ENCODE results near the gene DENND5A. TPM values are rescaled to one million over a fixed set of nuclear protein-coding genes. Genes with fewer than 3 reads are reported as not detected.

Gene DENND5A
- total and polyA plus RNA-seq, 10 of the 15 experiments (the other 5 are each of a cell fraction or from before 2014, with no cell fraction given), result 15.6 to 157 (median 85.1) TPM

DNA sequence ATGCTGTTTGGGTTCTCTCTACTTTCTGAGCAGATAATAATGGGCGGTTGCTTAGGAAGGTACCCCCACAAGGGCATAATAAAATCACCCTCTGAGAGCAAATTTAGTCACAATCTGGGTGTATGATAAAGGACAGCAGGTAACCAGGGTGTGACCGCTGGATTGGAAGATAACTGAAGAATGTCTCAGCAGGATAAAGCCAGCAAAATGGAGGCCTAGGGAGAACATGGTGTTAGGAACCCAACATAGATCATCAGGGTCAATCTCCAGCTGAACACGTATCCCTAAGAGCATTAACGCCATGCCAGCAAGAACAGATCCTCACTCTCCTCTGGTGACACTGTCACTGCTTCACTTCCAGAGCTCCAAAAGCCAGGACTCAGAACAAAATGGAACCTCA is 109.2 kb downstream of the DENND5A start:
- in situ Hi-C loops (cut with MboI), result no loop called here
- no peak for FAIRE-seq

More for the DNA sequence above, 109.2 kb downstream of the DENND5A start:
- DNase-seq (ENCODE audit: low read depth, low spot score) (no peak), ATAC-seq (no peak)
- ChIA-PET SMC1A (ENCODE audit: uncharacterized antibody, unreplicated experiment) (interaction anchor here (1.5 kb wide), 1 partner anchor 12 kb away, joined by 4 read pairs; no protein-coding TSS in a partner anchor), RAD21 (ENCODE audit: unreplicated experiment) (no interaction called here), POLR2A (no interaction called here), CTCF (interaction anchor here (0.6 to 1.5 kb wide), 3 partner anchors 10 to 218 kb away, joined by 3 to 5 read pairs (median 3); no protein-coding TSS in a partner anchor)
- WGBS (ENCODE audit: insufficient coverage, insufficient replicate concordance, low lambda C conversion rate, missing lambda C conversion rate), result 99% methylated on average over 4 of the region's 4 CpGs
- Histone ChIP-seq H4K20me1 (ENCODE audit: control insufficient read depth, insufficient read depth) (no peaks in the 10 kb centered on the region), H3K4me1 (ENCODE audit: control insufficient read depth, insufficient read depth, low read length) (no peaks in the 10 kb centered on the region), H3K4me2 (ENCODE audit: control insufficient read depth, insufficient read depth) (no peak overlapping the region), H2AFZ (ENCODE audit: control insufficient read depth, low read depth, low read length) (no peak overlapping the region), H3K9ac (ENCODE audit: control insufficient read depth, insufficient read depth, low read length) (no peak overlapping the region), H3K27me3 (replicated peaks in 1 of 2; ENCODE audit: control insufficient read depth in 2 of 2, insufficient read depth in 2 of 2, low read length in 1 of 2) (no peaks in the 10 kb centered on the region), H3K27ac (ENCODE audit: control insufficient read depth, insufficient read depth) (no peak overlapping the region), H3K4me3 (no peak overlapping the region), H3K79me2 (ENCODE audit: control insufficient read depth, insufficient read depth, low read length) (no peaks in the 10 kb centered on the region), H3K9me3 (replicated peaks; ENCODE audit: control insufficient read depth, insufficient read depth, low read length) (no peaks in the 10 kb centered on the region), H3K36me3 (ENCODE audit: control insufficient read depth in 2 of 2, insufficient read depth in 2 of 2, low read length in 1 of 2) (peaks cover 0 to 6% of the 10 kb centered on the region in 2 experiments; a peak in 2 of 4 replicates)
- no TSS peak for BruUV-seq (replicated peaks)
- intact Hi-C loops (cut with micrococcal nuclease; ENCODE audit: unreplicated experiment), result no loop called here
- TF ChIP-seq, protein P1, sequence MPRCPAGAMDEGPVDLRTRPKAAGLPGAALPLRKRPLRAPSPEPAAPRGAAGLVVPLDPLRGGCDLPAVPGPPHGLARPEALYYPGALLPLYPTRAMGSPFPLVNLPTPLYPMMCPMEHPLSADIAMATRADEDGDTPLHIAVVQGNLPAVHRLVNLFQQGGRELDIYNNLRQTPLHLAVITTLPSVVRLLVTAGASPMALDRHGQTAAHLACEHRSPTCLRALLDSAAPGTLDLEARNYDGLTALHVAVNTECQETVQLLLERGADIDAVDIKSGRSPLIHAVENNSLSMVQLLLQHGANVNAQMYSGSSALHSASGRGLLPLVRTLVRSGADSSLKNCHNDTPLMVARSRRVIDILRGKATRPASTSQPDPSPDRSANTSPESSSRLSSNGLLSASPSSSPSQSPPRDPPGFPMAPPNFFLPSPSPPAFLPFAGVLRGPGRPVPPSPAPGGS (IDR thresholded peaks at IDR 0.05; ENCODE audit: borderline replicate concordance, insufficient read depth, low read depth, low read length, poor library complexity, severe bottlenecking), result no peak
- TF ChIP-seq CHD2 (IDR thresholded peaks at IDR 0.05; ENCODE audit: borderline replicate concordance, low read depth, low read length), result no peak
- no peak for TF ChIP-seq YBX1 (IDR thresholded peaks at IDR 0.05)
- no peak for TF ChIP-seq GABPA (IDR thresholded peaks at IDR 0.05; ENCODE audit: low read depth)
- TF ChIP-seq, protein P2, sequence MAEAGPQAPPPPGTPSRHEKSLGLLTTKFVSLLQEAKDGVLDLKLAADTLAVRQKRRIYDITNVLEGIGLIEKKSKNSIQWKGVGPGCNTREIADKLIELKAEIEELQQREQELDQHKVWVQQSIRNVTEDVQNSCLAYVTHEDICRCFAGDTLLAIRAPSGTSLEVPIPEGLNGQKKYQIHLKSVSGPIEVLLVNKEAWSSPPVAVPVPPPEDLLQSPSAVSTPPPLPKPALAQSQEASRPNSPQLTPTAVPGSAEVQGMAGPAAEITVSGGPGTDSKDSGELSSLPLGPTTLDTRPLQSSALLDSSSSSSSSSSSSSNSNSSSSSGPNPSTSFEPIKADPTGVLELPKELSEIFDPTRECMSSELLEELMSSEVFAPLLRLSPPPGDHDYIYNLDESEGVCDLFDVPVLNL (IDR thresholded peaks at IDR 0.05; ENCODE audit: low read depth, low read length), result no peak
